Ectodermal cell (in vitro differentiated cells): Measurements from ENCODE around the gene C1orf198.

Experiments used
- H3K27ac ChIP-seq: 2 replicates; pipeline ENCODE4 v1.7.0; 2013; ENCODE audit warnings: mild to moderate bottlenecking, low read depth, low read length; ENCODE audit not compliant: insufficient read depth, poor library complexity, severe bottlenecking
- H3K27me3 ChIP-seq: 2 replicates; pipeline ENCODE4 v1.7.0; 2013; ENCODE audit warnings: mild to moderate bottlenecking, low read length; ENCODE audit not compliant: insufficient read depth, control insufficient read depth, poor library complexity, severe bottlenecking
- H3K36me3 ChIP-seq: one replicate; pipeline ENCODE4 v1.7.0; 2013; ENCODE audit warnings: low read length; ENCODE audit not compliant: control insufficient read depth, insufficient read depth
- H3K4me1 ChIP-seq: one replicate; pipeline ENCODE4 v1.7.0; 2013; ENCODE audit warnings: low read length; ENCODE audit not compliant: control insufficient read depth, insufficient read depth
- H3K4me3 ChIP-seq: 2 replicates; pipeline ENCODE4 v1.7.0; 2013; ENCODE audit warnings: low read depth, low read length, control low read depth; ENCODE audit not compliant: insufficient read depth
- H3K9me3 ChIP-seq: 2 replicates; pipeline ENCODE4 v1.7.0; 2013; ENCODE audit warnings: mild to moderate bottlenecking, low read length, moderate library complexity; ENCODE audit not compliant: control insufficient read depth
- WGBS, 2 experiments: methylation state at CpG; one replicate each; pipeline ENCODE4 v1.1.7; 2013; ENCODE audit warnings: missing lambda C conversion rate in 2 of 2; 5-methylcytosine and 5-hydroxymethylcytosine counted together

Gene C1orf198

DNA sequence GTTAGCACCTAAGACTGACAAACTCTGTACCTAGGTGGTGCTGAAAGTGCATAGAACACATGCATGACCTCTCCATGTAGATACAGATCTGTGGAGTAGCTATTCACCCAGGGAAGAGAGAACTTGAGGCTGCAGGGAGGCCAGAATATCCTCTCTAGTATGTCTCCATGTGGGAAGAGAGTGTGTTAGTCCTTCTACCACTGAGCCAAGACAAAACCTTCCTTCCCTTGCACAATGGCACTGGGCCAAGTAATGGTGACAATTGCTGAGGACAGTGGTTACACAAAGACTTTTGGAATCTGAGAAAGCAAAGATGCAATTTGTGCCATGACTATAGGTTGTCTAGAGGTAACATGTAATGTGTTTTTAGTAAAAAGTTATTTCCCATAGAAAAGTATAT, 52.3 kb downstream of the C1orf198 start:
- Histone ChIP-seq H3K27me3 (no peaks in the 10 kb centered on the region), H3K4me3 (no peak overlapping the region), H3K36me3 (no peaks in the 10 kb centered on the region), H3K9me3 (peaks cover 3% of the 10 kb centered on the region), H3K4me1 (no peaks in the 10 kb centered on the region), H3K27ac (no peak overlapping the region)

DNA sequence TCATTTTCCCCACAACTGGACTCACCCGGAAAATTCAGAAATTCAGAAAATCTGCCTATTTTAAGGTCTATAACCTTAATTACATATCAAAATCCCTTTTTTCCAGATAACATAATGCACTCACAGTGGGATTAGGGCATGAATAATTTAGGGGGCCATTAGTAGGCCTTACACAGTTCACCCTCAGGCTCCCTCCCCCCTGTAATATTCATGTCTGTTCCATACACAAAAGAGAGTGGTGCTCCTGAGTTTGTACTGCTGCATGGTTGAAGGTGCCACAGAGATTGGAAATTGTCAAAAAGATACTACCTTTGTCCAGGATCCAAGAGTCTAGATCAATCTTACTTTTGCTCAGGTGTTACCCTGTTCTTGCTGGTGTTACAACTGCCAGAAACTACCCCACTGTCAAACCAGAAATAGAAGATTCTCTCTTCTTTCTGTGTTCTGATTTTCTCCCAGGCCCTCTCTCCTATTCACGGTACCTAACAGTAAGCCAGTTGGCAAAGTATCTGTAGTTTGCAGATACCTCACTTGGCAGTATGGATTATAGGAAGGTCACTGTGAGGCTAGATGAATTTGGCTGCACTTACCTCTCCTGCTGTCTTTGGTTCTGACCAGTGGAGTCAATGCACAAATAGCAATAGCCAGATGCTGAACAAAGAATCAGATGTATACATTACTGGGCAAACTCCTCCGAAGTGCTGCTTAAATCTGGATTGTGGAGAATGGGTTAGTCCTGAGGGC, 53.2 kb downstream of the C1orf198 start:
- Histone ChIP-seq H3K9me3 (peaks cover 3% of the 10 kb centered on the region), H3K36me3 (no peaks in the 10 kb centered on the region), H3K4me1 (no peaks in the 10 kb centered on the region), H3K4me3 (no peak overlapping the region), H3K27me3 (no peaks in the 10 kb centered on the region), H3K27ac (no peak overlapping the region)
- WGBS, 2 experiments: 76 to 90% methylated on average over 3 of the region's 3 CpGs

DNA sequence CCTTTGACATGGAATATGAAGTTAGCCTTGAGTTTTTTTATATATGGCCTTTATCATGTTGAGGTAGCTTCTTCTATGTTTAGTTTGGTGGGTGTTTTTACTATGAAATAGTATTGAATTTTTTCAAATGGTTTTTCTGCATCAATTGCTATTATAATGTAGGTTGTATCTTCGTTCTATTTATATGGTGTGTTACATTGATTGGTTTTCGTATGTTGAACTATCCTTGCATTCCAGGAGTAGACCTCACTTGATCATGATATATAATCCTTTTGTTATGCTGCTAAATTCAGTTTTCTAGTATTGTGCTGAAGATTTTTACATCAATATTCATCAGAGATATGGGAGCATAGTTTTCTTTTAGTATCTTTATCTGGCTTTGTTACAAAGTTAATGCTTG, 55.8 kb downstream of the C1orf198 start:
- WGBS, 2 experiments: 96% methylated on average over 2 of the region's 2 CpGs; no CpG with 5 or more reads in 1 of the 2 experiments
- Histone ChIP-seq H3K36me3 (no peaks in the 10 kb centered on the region), H3K27ac (no peak overlapping the region), H3K27me3 (no peaks in the 10 kb centered on the region), H3K4me3 (no peak overlapping the region), H3K9me3 (peaks cover 3% of the 10 kb centered on the region), H3K4me1 (no peaks in the 10 kb centered on the region)

DNA sequence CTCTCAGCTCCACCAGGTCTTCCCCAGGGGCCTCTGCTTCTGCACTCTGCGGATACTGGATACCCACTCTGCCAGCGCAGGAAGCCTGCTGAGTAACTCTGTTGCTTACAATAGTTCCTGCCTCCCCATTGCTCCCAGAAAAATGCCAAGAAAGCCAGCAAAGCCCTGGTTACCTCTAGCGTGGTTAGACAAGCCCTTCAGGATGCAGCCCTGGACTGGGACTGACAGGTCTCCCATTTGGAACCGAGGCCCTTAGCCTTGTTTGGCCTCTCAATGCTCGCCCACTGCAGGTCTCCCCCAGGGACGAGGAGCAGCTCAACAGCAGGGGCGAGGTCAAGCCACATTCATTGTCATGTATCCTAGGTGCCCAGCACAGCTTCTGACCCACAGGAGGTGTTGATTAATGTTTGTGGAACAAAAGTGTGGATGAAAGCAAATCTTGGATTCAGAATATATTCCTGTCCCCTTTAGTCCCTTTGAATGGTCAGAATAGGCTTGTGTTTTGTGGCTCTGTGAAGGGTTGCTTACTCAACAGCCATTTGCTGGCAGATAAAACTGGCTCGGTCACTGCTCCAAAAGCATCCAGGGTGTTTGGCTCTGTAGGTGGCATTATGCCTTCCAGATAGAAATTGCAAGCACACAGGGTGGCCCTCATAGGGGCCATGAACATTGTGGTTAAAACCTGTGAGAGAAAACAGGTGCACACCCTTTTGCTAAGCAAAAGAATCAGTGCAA, 58.9 kb downstream of the C1orf198 start:
- WGBS, 2 experiments: 84 to 86% methylated on average over 8 of the region's 8 CpGs
- no peak overlapping the region for H3K27ac ChIP-seq
- H3K36me3 ChIP-seq: no peaks in the 10 kb centered on the region
- H3K9me3 ChIP-seq: peaks cover 3% of the 10 kb centered on the region
- no peaks in the 10 kb centered on the region for H3K4me1 ChIP-seq
- H3K4me3 ChIP-seq: no peak overlapping the region
- H3K27me3 ChIP-seq: no peaks in the 10 kb centered on the region

DNA sequence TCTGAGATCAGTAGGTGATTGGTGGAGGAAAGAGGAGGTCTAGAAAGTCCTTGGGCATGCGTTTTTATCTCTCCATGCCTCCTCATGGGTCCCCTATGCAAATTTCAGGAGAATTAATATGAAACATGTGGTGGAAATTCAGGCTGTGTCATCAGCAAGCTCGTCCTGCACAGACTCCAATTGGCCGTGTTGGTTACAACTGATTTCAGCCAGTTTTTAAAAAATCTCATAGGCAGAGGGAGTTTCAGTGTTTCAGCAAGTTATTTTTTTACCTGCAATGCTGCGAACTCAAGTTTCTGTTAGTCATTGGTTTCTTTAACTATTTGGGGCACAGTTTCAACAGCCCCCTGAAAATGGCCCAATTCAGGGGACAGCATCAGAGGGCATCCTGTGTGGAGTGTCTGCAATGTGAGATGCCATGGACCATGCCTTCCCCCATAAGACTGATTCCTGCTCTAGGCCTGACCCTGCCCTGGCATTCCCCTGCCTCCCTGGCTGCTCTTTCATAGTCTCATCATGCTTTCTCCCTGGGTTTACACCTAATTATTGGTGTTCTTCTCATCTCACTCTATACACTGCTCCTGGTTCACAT, 59.9 kb downstream of the C1orf198 start:
- Histone ChIP-seq H3K4me3 (no peak overlapping the region), H3K27ac (no peak overlapping the region), H3K9me3 (peaks cover 3% of the 10 kb centered on the region), H3K4me1 (no peaks in the 10 kb centered on the region), H3K27me3 (no peaks in the 10 kb centered on the region), H3K36me3 (no peaks in the 10 kb centered on the region)
- WGBS, 2 experiments: 93 to 96% methylated on average over 4 of the region's 4 CpGs

DNA sequence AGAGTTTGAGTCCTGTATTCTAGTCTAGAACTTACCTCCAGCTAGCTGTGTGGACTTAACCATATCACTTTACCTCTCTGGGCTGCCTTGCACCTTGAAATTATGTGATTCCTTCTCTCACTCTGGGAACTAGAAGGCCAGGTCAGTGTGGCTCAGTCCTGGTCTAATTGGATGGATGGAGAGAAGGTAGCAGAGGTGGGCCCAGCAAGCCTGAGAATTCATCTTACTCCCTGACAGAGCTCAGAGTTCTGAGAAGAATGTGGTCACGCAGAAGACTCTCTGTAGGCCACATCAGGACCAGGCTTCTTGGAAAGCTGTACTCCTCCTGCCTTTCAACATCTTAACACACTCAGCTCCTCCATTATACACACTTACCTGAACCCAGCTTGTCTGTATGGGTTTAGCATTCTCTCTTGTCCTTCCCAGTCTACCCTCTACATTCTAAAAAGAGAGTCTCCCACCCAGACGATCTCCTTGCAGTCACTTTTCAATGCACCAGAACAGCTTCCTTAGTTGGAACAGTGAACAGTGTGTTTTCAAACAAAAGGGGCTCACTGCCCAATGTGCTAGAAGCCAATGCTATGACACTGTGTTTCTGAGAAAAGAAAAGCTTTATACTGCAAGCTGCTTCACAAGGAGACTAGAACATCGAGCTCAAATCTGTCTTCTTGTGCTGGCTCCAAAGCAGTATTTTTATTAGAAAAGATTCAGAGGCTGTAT, 60.6 kb downstream of the C1orf198 start:
- Histone ChIP-seq H3K36me3 (no peaks in the 10 kb centered on the region), H3K4me1 (no peaks in the 10 kb centered on the region), H3K27ac (no peak overlapping the region), H3K9me3 (peaks cover 3% of the 10 kb centered on the region), H3K27me3 (no peaks in the 10 kb centered on the region), H3K4me3 (no peak overlapping the region)
- 92 to 93% methylated on average over 3 of the region's 3 CpGs for WGBS, 2 experiments

DNA sequence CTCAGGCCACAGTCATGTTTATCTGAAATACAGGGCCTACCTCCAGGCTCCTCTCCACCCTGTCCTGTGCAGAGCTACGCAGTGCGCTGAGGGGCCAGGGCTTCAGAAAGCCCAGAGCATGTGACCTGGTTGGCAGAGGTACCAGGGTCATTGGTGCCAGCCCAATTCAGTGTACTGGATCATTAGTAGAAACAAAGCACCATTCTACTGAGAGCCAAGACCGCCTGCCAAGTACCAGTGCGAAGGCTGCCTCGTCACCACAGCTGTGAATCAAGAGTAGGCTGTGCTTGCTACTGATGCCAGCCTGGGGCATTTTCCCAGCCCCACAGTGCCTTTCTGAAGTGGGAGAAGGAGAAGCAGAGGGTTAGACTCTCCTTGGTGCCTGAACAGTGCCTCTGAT, 61.3 kb downstream of the C1orf198 start:
- 92 to 93% methylated on average over 5 of the region's 5 CpGs for WGBS, 2 experiments
- Histone ChIP-seq H3K27me3 (no peaks in the 10 kb centered on the region), H3K27ac (no peak overlapping the region), H3K36me3 (no peaks in the 10 kb centered on the region), H3K9me3 (no peaks in the 10 kb centered on the region), H3K4me1 (no peaks in the 10 kb centered on the region), H3K4me3 (no peak overlapping the region)

DNA sequence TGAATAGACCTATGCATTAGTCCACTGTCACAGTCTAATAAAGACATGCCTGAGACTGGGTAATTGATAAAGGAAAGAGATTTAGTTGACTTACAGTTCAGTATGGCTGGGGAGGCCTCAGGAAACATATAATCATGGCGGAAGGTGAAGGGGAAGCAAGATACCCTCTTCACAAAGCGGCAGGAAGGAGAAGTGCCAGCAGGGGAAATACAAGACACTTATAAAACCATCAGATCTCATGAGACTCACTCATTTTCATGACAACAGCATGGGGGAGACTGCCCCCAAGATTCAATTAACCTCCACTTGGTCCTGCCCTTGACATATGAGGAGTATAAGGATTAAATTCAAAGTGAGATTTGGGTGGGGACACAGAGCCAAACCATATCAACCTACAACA, 61.8 kb downstream of the C1orf198 start:
- Histone ChIP-seq H3K9me3 (no peaks in the 10 kb centered on the region), H3K27ac (no peak overlapping the region), H3K4me1 (no peaks in the 10 kb centered on the region), H3K27me3 (no peaks in the 10 kb centered on the region), H3K4me3 (no peak overlapping the region), H3K36me3 (no peaks in the 10 kb centered on the region)
- 90 to 91% methylated on average over 2 of the region's 2 CpGs for WGBS, 2 experiments

DNA sequence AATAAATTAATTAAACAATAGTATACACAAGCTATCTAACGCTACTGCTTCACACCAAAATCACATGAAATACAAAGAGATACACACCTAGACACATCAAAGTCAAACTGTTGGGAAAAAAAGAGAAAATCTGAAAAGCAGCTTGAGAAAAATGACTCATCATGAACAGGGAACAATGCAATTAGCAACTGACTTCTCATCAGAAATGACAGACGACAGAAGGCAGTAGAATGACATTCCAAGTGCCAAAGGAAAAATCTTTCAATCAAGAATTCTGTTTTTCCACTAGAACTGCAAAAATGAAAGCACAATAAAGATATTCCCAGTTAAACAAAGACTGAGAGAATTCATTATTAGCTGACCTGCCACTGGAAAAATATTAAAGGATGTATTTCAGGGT, 63.9 kb downstream of the C1orf198 start:
- 88 to 91% methylated on average over 2 of the region's 2 CpGs for WGBS, 2 experiments
- no peak overlapping the region for H3K27ac ChIP-seq

More for the DNA sequence above, 63.9 kb downstream of the C1orf198 start:
- no peaks in the 10 kb centered on the region for H3K4me1 ChIP-seq
- no peaks in the 10 kb centered on the region for H3K9me3 ChIP-seq
- no peaks in the 10 kb centered on the region for H3K27me3 ChIP-seq
- no peaks in the 10 kb centered on the region for H3K36me3 ChIP-seq
- H3K4me3 ChIP-seq: no peak overlapping the region
